AG04450 (cell line): ENCODE measurements around the gene MR1. TPM values are rescaled to one million over a fixed set of nuclear protein-coding genes. Genes with fewer than 3 reads are reported as not detected.
"Not testable (repeated sequence)": the region's sequence is repeated elsewhere in the genome, so short reads cannot be mapped to it uniquely, and the experiment has no call there.

Experiments
- CTCF ChIA-PET: fragments of 300-600, 350-600 bp; formaldehyde crosslinking; extraction: SDS; loops from one replicate; lab custom pipeline; 2022; ENCODE audit warnings: antibody characterized with exemption, inconsistent platforms; lab: Charles Lee
- POLR2A ChIA-PET: fragments of 350-600 bp; formaldehyde crosslinking; extraction: SDS; loops from one replicate; lab custom pipeline; 2021; ENCODE audit warnings: antibody characterized with exemption, inconsistent platforms; lab: Yijun Ruan, JAX
- DNase-seq: peaks from one replicate; pipeline ENCODE4 v3.0.0-alpha.2; 2011; ENCODE audit warnings: low read depth, low spot score
- H3K27ac ChIP-seq: one replicate; pipeline ENCODE4 v1.5.1; 2012; ENCODE audit warnings: low read depth, low read length, control low read depth
- H3K27me3 ChIP-seq: one replicate; pipeline ENCODE4 v1.6.0; 2012; ENCODE audit warnings: low read length; ENCODE audit not compliant: control insufficient read depth, insufficient read depth
- H3K4me3 ChIP-seq: 2 replicates; pipeline ENCODE4 v1.5.1; 2011; ENCODE audit warnings: mild to moderate bottlenecking, low read depth, low read length, control low read depth
- H3K9me3 ChIP-seq: 2 replicates; pipeline ENCODE4 v1.5.1; 2012; ENCODE audit warnings: low read length; ENCODE audit not compliant: control insufficient read depth, insufficient read depth
- polyA plus RNA-seq: library from polyadenylated mRNA; depleted of rRNA; stranded (reverse); fragments of >200 nt; gene quantifications from 2 replicates; pipeline ENCODE4 v1.2.3, GENCODE V29; 2011
- TF ChIP-seq, protein P1 (sequence below): IDR thresholded peaks from 2 replicates; pipeline ENCODE4 v1.5.1; 2011; ENCODE audit warnings: low read depth, low read length, control low read depth, inconsistent platforms

Gene MR1
- polyA plus RNA-seq, 1 experiment: 17.2 TPM

- Histone ChIP-seq H3K9me3 (peaks cover 4% of the 10 kb centered on the region; the same call in 1 of the 2 replicates), H3K4me3 (no peak overlapping the region), H3K27me3 (no peaks in the 10 kb centered on the region), H3K27ac (no peak overlapping the region)
- TF ChIP-seq, protein P1, sequence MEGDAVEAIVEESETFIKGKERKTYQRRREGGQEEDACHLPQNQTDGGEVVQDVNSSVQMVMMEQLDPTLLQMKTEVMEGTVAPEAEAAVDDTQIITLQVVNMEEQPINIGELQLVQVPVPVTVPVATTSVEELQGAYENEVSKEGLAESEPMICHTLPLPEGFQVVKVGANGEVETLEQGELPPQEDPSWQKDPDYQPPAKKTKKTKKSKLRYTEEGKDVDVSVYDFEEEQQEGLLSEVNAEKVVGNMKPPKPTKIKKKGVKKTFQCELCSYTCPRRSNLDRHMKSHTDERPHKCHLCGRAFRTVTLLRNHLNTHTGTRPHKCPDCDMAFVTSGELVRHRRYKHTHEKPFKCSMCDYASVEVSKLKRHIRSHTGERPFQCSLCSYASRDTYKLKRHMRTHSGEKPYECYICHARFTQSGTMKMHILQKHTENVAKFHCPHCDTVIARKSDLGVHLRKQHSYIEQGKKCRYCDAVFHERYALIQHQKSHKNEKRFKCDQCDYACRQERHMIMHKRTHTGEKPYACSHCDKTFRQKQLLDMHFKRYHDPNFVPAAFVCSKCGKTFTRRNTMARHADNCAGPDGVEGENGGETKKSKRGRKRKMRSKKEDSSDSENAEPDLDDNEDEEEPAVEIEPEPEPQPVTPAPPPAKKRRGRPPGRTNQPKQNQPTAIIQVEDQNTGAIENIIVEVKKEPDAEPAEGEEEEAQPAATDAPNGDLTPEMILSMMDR: no peak
- POLR2A ChIA-PET: interaction anchor here (0.7 to 0.9 kb wide), 2 partner anchors 11 to 34 kb away, joined by 3 read pairs; no protein-coding TSS in a partner anchor
- CTCF ChIA-PET: no interaction called here
- no peak for DNase-seq
Observed at GRCh38 chr1:181056560-181056959, 22.8 kb downstream of the MR1 start.

DNA sequence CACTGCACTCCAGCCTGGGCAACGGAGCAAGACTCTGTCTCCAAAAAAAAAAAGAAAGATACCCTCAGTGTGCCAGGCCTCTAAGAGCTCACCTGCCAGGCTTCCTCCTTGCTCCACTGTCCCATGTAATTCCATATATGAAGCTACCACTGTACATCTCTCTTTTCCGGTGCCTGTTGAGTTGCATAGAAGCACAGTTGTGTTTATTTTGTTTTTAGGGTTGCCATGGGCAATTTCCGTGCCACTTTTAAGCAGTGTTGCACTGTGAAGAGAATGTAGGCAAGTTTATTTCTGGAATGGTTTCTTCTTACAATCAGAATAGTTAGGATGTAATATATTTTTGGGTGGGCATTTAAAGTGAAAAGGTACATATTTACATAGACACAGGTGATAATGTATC, 23.3 kb downstream of the MR1 start:
- POLR2A ChIA-PET: interaction anchor here (0.7 to 0.9 kb wide), 2 partner anchors 12 to 33 kb away, joined by 3 read pairs; no protein-coding TSS in a partner anchor
- Histone ChIP-seq H3K27me3 (no peaks in the 10 kb centered on the region), H3K9me3 (peaks cover 4% of the 10 kb centered on the region; the same call in 1 of the 2 replicates), H3K4me3 (no peak overlapping the region), H3K27ac (no peak overlapping the region)
- no peak for DNase-seq
- TF ChIP-seq, protein P1: no peak
- CTCF ChIA-PET: interaction anchor here (1.1 kb wide), 1 partner anchor 9 kb away, joined by 3 read pairs; no protein-coding TSS in a partner anchor

GRCh38 chr1:181059435-181059834, 25.7 kb downstream of the MR1 start:
- Histone ChIP-seq H3K27ac (no peak overlapping the region), H3K4me3 (no peak overlapping the region), H3K27me3 (no peaks in the 10 kb centered on the region), H3K9me3 (peaks cover 4% of the 10 kb centered on the region; the same call in 1 of the 2 replicates)
- TF ChIP-seq, protein P1: no peak
- DNase-seq: no peak
- ChIA-PET CTCF (no interaction called here), POLR2A (no interaction called here)

DNA sequence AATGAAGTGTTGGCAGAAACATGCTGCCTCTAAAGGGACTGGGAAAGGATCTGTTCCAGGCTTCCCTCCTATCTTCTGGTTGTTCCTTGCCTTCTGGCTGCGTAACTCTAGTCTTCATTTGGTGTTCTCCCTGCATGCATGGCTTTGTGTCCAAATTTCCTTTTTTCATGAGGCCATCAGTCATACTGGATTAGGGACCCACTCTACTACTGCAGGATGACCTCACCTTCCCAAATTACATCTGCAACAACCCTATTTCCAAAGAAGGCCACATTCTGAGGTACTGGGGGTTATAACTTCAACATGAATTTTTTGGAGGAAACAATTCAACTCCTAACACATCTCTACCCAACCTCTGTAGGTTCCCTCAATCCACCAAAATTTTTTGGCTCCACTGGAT, 26.3 kb downstream of the MR1 start:
- ChIA-PET CTCF (no interaction called here), POLR2A (no interaction called here)
- H3K4me3 ChIP-seq: no peak overlapping the region
- H3K27ac ChIP-seq: no peak overlapping the region
- DNase-seq: no peak
- peaks cover 4% of the 10 kb centered on the region; the same call in 1 of the 2 replicates for H3K9me3 ChIP-seq
- TF ChIP-seq, protein P1: no peak
- H3K27me3 ChIP-seq: no peaks in the 10 kb centered on the region

- CTCF ChIA-PET: interaction anchor here (0.7 kb wide), 1 partner anchor 90 kb away, joined by 3 read pairs; no protein-coding TSS in a partner anchor
- H3K4me3 ChIP-seq, POLR2A ChIA-PET, DNase-seq, H3K27ac ChIP-seq, H3K9me3 ChIP-seq, H3K27me3 ChIP-seq: not testable (repeated sequence)
Observed at GRCh38 chr1:181060947-181061346, 27.2 kb downstream of the MR1 start.
